ENCODE results near the gene KIFC1.

The KIFC1 gene

DNA sequence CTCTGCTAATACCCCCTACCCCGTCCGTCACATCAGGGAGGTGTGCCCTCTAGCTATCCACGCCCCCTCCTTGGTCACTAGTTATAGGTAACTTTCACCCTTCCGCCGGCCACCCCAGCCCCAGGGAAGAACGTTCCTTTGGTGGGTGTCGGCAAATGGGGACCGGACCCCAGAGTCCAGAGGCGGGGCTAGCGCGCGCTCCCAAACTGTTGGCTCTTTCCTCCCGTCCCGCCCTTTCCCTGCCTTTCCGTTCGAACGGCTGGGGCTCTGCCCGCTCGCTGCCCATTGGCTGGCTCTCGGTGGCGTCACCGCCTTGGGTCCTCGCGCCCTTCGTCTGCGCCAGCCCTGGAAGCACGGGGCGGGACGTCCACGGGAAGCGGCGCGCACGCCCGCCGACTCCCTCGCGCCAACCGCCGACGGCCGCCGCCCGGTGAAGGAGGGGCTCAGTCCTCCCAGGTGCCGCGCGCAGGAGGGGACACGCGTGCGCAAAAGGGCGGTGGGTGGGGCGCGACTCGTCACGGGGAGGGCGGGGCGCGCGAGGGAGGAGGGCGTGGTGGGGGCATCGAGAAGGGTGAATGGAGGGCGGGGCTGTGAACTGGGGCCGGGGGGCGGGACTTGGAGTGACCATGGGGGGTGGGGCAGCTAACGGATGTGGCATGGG is 18.6 kb downstream of the KIFC1 start:
- in situ Hi-C loops (cut with HindIII; ENCODE audit: low sequenced_read_pairs) = no loop called here

DNA sequence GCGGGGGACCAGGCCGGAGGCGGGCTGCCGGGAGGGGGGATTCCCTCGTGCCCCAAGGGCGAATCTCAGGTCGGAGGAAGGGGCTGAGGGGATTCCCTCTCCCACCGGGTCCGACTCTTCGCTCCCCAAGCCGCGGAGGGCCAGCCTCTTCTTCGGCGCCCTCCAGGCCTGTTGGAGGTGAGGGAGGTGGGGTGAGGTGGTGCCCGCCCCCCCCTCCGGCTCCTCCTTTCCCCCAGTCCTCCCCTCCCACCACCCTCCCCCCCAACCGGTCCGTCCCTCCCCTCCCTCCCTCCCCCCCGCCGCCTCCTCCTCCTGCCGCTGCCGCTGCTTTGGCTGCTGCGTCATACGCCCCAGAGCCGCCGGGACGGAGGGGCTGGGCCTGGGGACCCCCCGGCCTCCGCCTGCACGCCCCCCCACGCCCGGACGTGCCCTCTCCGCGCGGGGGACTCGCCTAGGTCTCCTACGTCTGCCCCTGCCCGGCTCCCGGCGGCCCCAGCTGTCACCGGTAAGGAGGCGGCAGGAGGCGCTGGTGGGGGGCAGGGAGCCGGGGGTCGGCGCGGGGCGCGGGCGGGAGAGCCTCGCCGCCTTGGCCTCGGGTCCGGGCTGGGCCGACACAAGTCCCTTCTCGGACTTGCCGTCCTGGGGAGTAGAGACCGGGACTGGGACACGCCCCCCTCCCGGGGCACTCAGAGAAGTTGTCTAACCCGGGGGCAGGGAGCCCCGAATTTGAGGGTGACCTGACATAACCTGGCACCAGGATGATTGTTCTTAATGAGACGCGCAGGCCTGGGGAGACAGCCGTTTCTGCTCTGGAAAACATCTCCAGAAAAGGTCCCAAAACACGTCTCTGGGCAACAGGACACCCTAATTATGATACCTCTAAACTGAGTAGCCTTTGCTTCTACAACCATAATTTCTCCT is 19.3 kb downstream of the KIFC1 start, which contains the start of gene PHF1:
PHF1 (plus strand) TSS at position 304 of the 921 bp plus-strand sequence. CDS start 1,250 bp downstream, outside the sequence.
- in situ Hi-C loops (cut with HindIII; ENCODE audit: low sequenced_read_pairs) = no loop called here

GRCh38 chr6:33411632-33412005 is 20.0 kb downstream of the KIFC1 start:
- in situ Hi-C loops (cut with HindIII; ENCODE audit: low sequenced_read_pairs) = no loop called here

- in situ Hi-C loops (cut with HindIII; ENCODE audit: low sequenced_read_pairs) = no loop called here
Observed at GRCh38 chr6:33412140-33413009, 20.8 kb downstream of the KIFC1 start.

DNA sequence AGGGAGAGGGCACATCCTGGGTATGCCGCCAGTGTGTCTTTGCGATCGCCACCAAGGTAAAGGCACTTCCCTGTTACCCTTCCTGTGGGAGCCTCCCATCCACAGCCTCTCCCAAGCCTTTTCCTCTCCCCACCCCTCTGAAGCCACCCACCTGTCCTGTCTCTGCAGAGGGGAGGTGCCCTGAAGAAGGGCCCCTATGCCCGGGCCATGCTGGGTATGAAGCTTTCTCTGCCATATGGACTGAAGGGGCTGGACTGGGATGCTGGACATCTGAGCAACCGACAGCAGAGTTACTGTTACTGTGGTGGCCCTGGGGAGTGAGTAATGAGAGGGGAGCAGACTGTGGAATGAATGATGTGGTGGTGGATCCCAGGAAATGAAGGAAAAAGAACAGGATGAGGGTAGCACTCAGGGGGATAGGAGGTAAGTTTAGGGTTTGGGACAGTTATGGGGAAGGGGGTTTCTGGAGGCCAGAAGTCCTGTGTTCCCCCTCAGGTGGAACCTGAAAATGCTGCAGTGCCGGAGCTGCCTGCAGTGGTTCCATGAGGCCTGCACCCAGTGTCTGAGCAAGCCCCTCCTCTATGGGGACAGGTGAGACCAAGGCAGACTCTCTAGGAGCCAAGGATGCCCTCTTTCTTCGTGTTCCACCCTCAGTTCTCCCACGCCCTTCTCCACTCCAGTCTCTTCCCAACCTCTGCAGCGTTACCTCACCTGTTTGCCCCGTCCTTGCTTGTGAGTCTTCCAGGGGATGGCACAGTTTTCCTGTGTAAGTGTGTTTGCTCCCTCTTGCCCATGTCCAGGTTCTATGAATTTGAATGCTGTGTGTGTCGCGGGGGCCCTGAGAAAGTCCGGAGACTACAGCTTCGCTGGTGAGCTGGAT is 21.9 kb downstream of the KIFC1 start:
- in situ Hi-C loops (cut with HindIII; ENCODE audit: low sequenced_read_pairs) = no loop called here

GRCh38 chr6:33414592-33415271 is 23.1 kb downstream of the KIFC1 start:
- in situ Hi-C loops (cut with HindIII; ENCODE audit: low sequenced_read_pairs) = no loop called here

DNA sequence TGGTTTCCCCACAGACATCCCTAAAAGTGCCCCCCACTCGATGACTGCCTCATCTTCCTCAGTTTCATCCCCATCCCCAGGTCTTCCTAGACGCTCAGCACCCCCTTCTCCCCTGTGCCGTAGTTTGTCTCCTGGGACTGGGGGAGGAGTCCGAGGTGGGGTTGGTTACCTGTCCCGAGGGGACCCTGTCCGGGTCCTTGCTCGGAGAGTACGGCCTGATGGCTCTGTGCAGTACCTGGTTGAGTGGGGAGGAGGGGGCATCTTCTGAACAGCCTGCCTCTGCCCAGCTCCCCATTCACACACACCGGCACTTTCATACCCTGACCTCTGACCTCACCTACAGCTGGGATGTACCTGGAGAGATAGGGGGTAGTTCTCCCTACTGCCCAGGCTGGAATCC is 24.2 kb downstream of the KIFC1 start:
- in situ Hi-C loops (cut with HindIII; ENCODE audit: low sequenced_read_pairs) = no loop called here

- in situ Hi-C loops (cut with HindIII; ENCODE audit: low sequenced_read_pairs) = no loop called here
Observed at GRCh38 chr6:33416386-33417127, 24.9 kb downstream of the KIFC1 start.

- in situ Hi-C loops (cut with HindIII; ENCODE audit: low sequenced_read_pairs) = no loop called here
Observed at GRCh38 chr6:33417128-33417902, 25.7 kb downstream of the KIFC1 start.

DNA sequence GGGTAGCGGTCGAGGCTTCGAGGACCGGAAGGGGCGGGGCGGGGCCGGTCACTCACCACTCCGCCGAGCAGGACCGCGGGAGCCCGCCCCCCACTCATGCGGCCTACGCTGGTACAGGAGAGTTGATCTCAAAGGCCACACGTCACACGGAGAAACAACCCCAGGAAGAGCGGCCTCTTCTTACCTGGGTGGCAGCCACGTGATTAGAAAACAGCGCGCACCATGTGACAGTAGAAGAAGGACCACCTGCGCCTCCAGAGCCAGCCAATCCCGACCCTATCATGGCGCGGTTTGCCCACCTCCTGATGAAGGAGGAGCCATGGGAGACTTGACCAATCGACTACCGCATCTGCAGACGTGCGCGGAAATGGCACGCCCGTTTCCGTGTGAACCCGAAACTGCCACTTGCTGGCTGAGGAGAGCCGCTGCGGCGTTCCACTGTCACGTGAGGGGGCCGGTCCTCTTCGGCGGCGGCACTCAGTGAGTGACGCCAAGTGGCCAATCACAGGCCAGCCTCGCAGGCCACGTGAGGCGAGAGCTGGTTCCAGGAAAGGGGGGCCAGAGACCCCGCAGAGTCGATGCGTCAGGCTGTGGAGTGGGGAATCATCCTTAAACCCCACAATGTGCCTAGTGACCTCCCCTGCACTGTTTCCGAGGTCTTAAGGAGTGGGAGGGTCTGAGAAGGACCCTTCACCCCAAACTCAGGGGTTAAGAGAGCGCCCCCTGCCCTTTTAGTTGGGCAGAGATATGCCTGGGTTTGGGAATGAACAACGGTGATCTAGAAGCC is 26.5 kb downstream of the KIFC1 start, which contains the start of gene CUTA:
CUTA (minus strand) TSS at position 205 of the 787 bp plus-strand sequence; CDS start at position 98, 107 bp downstream.
- in situ Hi-C loops (cut with HindIII; ENCODE audit: low sequenced_read_pairs) = no loop called here

DNA sequence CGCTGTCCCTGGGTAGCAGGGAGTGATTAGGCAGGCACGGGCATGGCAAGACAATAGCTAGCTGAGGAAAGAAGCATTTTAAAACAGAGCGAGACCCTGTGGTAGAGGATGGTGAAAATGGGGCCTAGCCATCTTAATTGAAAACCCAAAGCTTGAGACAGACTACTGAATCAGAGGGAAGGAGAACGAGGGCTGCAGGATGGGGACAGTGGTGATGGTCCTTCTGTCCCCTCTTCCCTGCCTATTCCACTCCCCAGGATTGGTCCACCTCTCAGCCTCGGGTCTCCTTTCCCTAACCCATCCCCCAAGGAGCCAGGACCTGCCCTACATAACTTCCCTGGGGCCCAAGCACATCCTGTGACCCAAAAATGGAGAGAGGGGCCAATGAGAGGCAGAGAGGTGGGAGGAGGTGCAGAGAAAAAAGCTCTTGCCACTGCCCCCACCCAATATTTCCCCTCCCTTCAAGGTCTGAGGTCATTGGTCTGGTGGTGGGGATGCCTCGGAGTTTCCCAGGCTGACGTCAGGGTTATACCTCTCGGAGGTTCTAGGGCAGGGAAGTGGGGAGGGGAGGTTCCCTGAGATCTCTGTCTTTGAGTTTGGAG is 27.2 kb downstream of the KIFC1 start:
- in situ Hi-C loops (cut with HindIII; ENCODE audit: low sequenced_read_pairs) = no loop called here

DNA sequence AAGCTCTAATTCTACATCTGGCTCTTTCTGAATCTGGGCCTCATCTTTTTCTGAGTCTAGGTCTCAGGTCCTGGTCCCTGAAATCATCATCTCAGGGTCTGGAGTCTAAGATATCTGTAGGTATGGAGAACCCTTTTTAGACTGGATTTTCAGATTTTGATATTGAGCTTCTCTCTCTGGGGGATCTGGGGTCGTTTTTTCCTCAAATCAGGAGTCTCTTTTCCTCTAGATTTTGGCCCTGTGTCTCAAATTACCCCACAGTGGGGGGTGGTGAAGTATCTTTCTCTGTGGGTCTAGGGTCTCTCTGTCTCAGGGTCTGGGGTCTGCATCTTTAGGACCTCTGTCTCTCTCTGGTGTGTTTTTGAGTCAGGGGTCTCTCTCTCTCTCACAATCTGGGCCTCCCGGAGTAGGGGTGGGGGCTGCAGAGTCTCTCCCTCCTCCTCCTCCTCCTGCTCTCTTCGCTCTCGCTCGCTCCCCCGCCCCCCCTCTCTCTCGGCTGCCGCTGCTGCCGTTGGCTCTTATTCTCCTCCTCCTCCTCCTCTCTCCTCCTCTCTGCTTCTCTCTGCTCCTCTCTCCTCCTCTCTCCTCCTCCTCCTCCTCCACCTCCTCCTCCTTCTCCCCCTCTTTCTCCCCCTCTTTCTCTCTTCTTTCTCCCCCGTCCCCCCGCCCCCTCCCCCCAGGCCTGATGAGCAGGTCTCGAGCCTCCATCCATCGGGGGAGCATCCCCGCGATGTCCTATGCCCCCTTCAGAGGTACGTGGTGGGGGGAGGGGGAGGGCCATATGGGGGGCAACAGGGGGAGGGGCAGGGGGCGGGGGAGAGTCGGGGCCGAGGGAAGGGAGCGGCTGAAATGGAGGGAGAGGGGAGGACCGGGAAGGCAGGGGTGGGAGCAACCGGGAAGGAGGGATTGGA is 28.2 kb downstream of the KIFC1 start, which contains the start of gene SYNGAP1:
SYNGAP1 (plus strand) TSS at position 486 of the 911 bp plus-strand sequence; CDS start at position 686, 200 bp downstream.
- in situ Hi-C loops (cut with HindIII; ENCODE audit: low sequenced_read_pairs) = no loop called here

GRCh38 chr6:33420491-33421343 is 29.1 kb downstream of the KIFC1 start:
- in situ Hi-C loops (cut with HindIII; ENCODE audit: low sequenced_read_pairs) = no loop called here

- in situ Hi-C loops (cut with HindIII; ENCODE audit: low sequenced_read_pairs) = no loop called here
Observed at GRCh38 chr6:33421344-33421643, 29.7 kb downstream of the KIFC1 start.

DNA sequence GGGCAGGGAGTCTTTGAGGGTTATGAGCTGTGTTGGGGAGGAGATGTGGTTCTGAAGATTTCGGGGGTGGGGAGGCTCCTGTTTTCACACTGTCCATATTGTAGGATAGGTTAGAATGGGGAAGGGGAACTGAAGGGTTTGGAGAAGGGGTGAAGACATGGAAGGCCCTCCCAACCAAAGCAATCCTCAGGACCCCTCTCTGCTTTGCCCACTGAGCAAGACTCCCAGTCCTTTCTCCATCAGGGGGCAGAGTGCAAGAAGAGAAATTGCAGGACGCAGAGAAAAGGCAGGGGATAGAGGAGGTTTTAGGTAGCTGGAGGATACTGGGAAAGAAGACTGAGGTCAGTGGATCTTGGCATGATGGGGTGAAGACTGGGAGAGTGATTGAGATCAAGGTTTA is 32.2 kb downstream of the KIFC1 start:
- in situ Hi-C loops (cut with HindIII; ENCODE audit: low sequenced_read_pairs) = no loop called here
